Lung (tissue), 12 donors: Measurements from ENCODE around the gene FAM3A. TPM values are rescaled to one million over a fixed set of nuclear protein-coding genes. Genes with fewer than 3 reads are reported as not detected.

Experiments
- ATAC-seq: fragments of 200-7000 bp; cut with Tn5 transposase; one replicate; pipeline ENCODE4 v1.9.1; 2020; ENCODE audit warnings: moderate number of reproducible peaks; ENCODE audit not compliant: insufficient read depth, low FRiP score
- DNase-seq, 3 donors: peaks; one replicate each; pipeline ENCODE4 v3.0.0-alpha.2; 2013 to 2017
- H3K27ac ChIP-seq, 2 donors: one replicate each; pipeline ENCODE4 v1.5.1; 2013; ENCODE audit warnings: mild to moderate bottlenecking in 2 of 2, moderate library complexity in 2 of 2, control low read depth in 1 of 2, inconsistent platforms in 1 of 2, low read depth in 1 of 2, low read length in 1 of 2
- H3K27me3 ChIP-seq, 3 donors: one replicate each; pipeline ENCODE4 v1.5.1; 2013; ENCODE audit warnings: low read length in 2 of 3; ENCODE audit not compliant: control insufficient read depth in 3 of 3, insufficient read depth in 3 of 3
- H3K36me3 ChIP-seq, 4 donors: one replicate each; pipeline ENCODE4 v1.5.1; 2013; ENCODE audit warnings: low read length in 4 of 4, mild to moderate bottlenecking in 1 of 4, moderate library complexity in 1 of 4; ENCODE audit not compliant: control insufficient read depth in 4 of 4, insufficient read depth in 4 of 4
- H3K4me1 ChIP-seq, 5 donors: one replicate each; pipeline ENCODE4 v1.5.1; 2013; ENCODE audit warnings: low read length in 5 of 5, mild to moderate bottlenecking in 2 of 5, moderate library complexity in 1 of 5; ENCODE audit not compliant: control insufficient read depth in 5 of 5, insufficient read depth in 5 of 5
- H3K4me3 ChIP-seq: one replicate; pipeline ENCODE4 v1.5.1; 2013; ENCODE audit warnings: mild to moderate bottlenecking, control low read depth, moderate library complexity
- H3K9ac ChIP-seq, 2 donors: one replicate each; pipeline ENCODE4 v1.5.1; 2013; ENCODE audit warnings: low read length in 2 of 2, control low read depth in 1 of 2; ENCODE audit not compliant: insufficient read depth in 1 of 2
- H3K9me3 ChIP-seq, 4 donors: one replicate each; pipeline ENCODE4 v1.5.1; 2013; ENCODE audit warnings: low read length in 3 of 4, mild to moderate bottlenecking in 1 of 4, moderate library complexity in 1 of 4; ENCODE audit not compliant: control insufficient read depth in 4 of 4, insufficient read depth in 3 of 4
- WGBS, 2 donors: extraction: QIAGEN DNeasy Blood & Tissue Kit; methylation state at CpG; one replicate each; pipeline ENCODE4 v1.1.7; 2013; 5-methylcytosine and 5-hydroxymethylcytosine counted together
- polyA plus RNA-seq, 2 donors: library from polyadenylated mRNA; stranded (reverse); fragments of 200-250 nt; gene quantifications; one replicate each; pipeline ENCODE4 v1.2.1, GENCODE V29; 2013
- total RNA-seq, 2 donors: library from RNA; depleted of rRNA in 1 of 2; stranded (reverse); fragments of >200 nt in 1 of 2; gene quantifications; one replicate each; pipeline ENCODE4 v1.2.1, GENCODE V29; 2014 to 2021
- TF ChIP-seq, protein P1 (sequence below): IDR thresholded peaks from 2 replicates; pipeline ENCODE4 v1.5.1; 2012; ENCODE audit warnings: mild to moderate bottlenecking; ENCODE audit errors: control extremely low read depth, extremely low read depth
- donor health status: control.
- donor health status: control.
- donor health status: Bipolar disorder and iron deficiency.
- donor health status: healthy.
- donor health status: DM: yes; HTN: yes; CAD: no.

Gene FAM3A
- total and polyA plus RNA-seq, 4 donors, result 21.5 to 61.2 (median 46.2) TPM

DNA sequence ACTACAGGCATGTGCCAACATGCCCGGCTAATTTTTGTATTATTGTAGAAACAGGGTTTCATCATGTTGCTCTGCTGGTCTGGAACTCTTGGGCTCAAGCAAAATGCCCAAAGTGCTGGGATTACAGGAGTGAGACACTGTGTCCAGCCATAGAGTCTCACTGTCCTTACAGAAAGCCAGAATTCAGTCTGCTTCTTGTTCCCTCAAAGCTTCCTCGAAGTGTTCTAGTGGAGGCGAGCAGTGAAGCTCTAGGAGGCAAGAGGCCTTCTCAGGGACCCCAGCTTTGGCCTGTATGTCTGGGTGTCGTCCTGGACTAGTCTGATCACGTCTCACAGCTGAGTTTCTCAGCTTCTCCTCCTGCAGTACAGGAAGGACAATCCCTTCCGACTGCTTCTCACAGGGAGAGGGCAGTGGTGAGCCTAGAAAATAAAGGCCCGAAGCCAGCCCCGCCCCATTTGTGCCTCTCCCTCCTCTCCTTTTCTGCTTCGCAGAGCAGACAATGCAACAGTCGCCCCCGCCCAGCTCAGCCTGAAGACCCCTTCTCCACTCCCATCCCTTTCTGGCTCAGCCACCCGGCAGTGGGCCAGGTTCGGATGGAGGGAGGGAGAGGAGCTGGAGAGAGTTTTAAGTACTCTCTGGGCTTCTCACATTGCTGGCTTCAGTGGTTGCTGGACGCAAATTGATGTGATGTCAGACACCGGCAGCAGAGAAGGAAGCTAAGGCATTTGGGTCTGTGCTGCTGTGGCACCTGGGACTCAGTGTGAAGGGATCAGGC is 11.1 kb upstream of the FAM3A start:
- 4 to 22% methylated on average over 12 to 15 of the region's 15 CpGs for WGBS, 2 donors

GRCh38 chrX:154525606-154526490 is 9.8 kb upstream of the FAM3A start:
- H3K36me3 ChIP-seq, result no peaks in the 10 kb centered on the region
- H3K4me1 ChIP-seq, result peaks cover 0 to 8% (median 3%) of the 10 kb centered on the region in 5 donors
- 61 to 77% methylated on average over 14 of the region's 14 CpGs for WGBS, 2 donors
- no peaks in the 10 kb centered on the region for H3K9me3 ChIP-seq
- H3K4me3 ChIP-seq, result no peak overlapping the region
- no peak overlapping the region for H3K27ac ChIP-seq
- H3K9ac ChIP-seq, result peak overlapping the region in 1 of 2 donors; percentile 9
- DNase-seq (peak in 1 of 3 donors; percentile 40), ATAC-seq (no peak)
- H3K27me3 ChIP-seq, result no peaks in the 10 kb centered on the region
- TF ChIP-seq, protein P1, sequence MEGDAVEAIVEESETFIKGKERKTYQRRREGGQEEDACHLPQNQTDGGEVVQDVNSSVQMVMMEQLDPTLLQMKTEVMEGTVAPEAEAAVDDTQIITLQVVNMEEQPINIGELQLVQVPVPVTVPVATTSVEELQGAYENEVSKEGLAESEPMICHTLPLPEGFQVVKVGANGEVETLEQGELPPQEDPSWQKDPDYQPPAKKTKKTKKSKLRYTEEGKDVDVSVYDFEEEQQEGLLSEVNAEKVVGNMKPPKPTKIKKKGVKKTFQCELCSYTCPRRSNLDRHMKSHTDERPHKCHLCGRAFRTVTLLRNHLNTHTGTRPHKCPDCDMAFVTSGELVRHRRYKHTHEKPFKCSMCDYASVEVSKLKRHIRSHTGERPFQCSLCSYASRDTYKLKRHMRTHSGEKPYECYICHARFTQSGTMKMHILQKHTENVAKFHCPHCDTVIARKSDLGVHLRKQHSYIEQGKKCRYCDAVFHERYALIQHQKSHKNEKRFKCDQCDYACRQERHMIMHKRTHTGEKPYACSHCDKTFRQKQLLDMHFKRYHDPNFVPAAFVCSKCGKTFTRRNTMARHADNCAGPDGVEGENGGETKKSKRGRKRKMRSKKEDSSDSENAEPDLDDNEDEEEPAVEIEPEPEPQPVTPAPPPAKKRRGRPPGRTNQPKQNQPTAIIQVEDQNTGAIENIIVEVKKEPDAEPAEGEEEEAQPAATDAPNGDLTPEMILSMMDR, result no peak

More for the DNA sequence above, 11.1 kb upstream of the FAM3A start:
- Histone ChIP-seq H3K4me1 (peaks cover 0 to 8% (median 3%) of the 10 kb centered on the region in 5 donors), H3K9ac (peak overlapping the region in 1 of 2 donors; percentile 77), H3K36me3 (peaks cover 0 to under 1% (median 0%) of the 10 kb centered on the region in 4 donors), H3K9me3 (no peaks in the 10 kb centered on the region), H3K4me3 (no peak overlapping the region), H3K27ac (peak overlapping the region; percentile 47 to 83), H3K27me3 (no peaks in the 10 kb centered on the region)
- TF ChIP-seq, protein P1, result peak; percentile 32
- DNase-seq (peak; percentile 93 to 96 (median 94)), ATAC-seq (peak; percentile 80)

DNA sequence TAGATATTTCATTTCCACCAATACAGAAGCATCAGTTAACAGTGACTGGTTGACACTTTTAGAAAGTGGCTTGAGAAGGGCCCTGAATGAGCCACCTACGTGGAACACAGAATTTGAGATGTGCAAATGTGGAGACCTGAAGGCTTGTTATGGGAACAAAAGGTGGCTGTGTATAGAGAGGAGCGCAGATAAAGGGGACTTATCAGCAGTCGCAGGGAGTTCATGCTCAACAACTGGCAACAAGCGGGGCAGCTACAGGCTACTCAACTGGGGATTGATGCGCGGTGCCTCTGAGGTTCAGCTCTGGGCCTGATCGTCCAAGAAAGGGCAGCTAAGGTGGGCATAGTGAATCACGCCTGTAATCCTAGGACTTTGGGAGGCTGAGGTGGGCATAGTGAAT is 3.4 kb upstream of the FAM3A start:
- H3K36me3 ChIP-seq, result no peaks in the 10 kb centered on the region
- H3K27ac ChIP-seq, result no peak overlapping the region
- no peak overlapping the region for H3K4me3 ChIP-seq
- ATAC-seq, result no peak
- peaks cover 0 to 15% (median 4%) of the 10 kb centered on the region in 5 donors for H3K4me1 ChIP-seq
- H3K9ac ChIP-seq, result peak overlapping the region in 1 of 2 donors; percentile 32
- H3K9me3 ChIP-seq, result peaks cover 0 to 5% (median 0%) of the 10 kb centered on the region in 4 donors
- no peak for DNase-seq
- WGBS, 2 donors, result 90 to 95% methylated on average over 5 to 8 of the region's 8 CpGs
- H3K27me3 ChIP-seq, result no peaks in the 10 kb centered on the region
- TF ChIP-seq, protein P1, result no peak
